Measurements from ENCODE around the gene SERPINI1.
"Not testable (repeated sequence)": the region's sequence is repeated elsewhere in the genome, so short reads cannot be mapped to it uniquely, and the experiment has no call there.

Gene SERPINI1

GRCh38 chr3:167810236-167810635, 74.7 kb downstream of the SERPINI1 start:
- DNase-seq: no peak

DNA sequence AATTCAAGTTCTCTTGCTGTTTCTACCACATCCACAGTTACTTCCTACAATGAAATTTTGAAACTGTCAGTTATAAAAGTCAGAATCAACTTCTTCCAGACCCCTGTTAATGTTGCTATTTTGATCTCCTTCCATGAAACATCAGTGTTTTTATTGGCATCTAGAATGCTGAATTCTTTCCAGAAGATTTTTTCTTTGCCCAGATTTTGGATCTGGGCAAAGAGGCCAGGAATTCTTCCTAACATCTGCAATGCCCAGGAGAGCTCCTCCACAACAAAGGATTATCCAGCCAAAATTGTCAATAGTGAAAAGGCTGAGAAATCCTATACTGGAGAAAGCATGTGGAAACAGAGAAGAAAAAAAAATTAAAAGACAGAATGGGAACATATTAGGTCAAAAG, 75.5 kb downstream of the SERPINI1 start:
- no peak for DNase-seq

GRCh38 chr3:167813169-167814123, 77.9 kb downstream of the SERPINI1 start:
- DNase-seq: no peak

GRCh38 chr3:167814441-167814951, 79.0 kb downstream of the SERPINI1 start:
- DNase-seq: no peak

- DNase-seq: no peak
These were observed 81.4 kb downstream of the SERPINI1 start for GRCh38 chr3:167816953-167817352.

- no peak for DNase-seq
These were observed 84.8 kb downstream of the SERPINI1 start for GRCh38 chr3:167820102-167820865.

DNA sequence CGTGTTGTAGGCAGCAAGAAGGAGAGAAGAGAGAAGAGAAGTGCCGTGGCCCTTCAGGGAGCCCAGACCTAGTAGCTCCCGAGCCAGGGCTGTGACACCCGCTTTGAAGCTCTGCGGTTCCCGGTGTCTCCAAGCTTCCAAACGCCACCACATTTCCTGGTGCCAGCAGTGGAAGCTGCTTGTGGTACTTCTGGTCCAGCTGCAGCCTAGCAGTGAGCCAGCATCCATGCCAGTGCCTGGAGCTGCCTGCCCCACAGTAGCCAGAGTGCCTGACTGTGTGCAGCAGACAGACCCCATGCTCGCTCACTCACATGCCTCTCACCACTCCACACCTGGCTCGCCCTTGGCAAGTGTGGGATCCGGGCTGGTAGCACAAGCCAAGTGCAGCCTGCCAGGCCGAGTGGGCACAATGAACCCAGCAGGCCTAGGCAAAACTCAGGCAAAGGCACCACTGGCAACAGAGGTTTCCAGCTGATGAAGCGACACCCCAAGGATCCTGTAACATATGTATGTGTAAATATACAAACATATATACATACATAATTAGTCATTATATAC, 85.8 kb downstream of the SERPINI1 start:
- no peak for DNase-seq

DNA sequence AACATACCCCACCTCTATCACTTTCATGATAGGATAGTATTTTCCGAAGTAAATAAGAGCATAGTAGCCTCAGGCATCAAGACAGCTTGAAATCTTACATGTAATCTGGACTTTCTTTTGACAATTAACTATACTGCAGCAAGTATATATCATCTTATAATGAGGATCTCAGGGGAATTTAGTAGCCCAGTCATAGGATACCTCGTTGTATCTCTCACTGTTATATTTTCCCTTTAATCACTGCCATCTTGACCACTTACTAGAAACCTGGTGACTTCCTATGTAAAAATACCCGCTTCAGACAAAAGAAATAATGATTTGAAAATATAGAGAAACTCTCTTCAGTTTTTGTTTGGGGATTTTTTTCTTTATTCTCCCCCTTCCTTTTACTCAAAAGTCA, 88.2 kb downstream of the SERPINI1 start:
- no peak for DNase-seq

- not testable (repeated sequence) for DNase-seq
These were observed 92.1 kb downstream of the SERPINI1 start for GRCh38 chr3:167827588-167827987.

DNA sequence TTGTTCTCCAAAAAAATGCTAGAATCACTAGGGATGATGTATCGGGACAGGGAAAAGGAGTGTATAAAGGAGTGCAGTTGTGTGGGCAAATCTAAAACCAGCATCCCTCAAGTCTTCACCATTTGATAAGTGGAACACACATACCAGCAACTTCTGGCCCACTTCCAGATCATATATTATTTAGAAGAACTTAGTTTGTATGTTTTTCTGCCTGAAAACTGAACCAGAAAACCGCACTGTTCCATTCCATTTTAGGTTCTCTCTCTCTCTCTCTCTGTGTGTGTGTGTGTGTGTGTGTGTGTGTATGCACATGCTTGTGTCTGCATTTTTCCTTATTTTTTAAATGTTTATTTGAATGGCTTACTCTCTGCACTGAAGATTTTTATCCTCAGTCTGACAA, 93.5 kb downstream of the SERPINI1 start:
- DNase-seq: no peak

GRCh38 chr3:167830007-167830406, 94.5 kb downstream of the SERPINI1 start:
- no peak for DNase-seq

DNA sequence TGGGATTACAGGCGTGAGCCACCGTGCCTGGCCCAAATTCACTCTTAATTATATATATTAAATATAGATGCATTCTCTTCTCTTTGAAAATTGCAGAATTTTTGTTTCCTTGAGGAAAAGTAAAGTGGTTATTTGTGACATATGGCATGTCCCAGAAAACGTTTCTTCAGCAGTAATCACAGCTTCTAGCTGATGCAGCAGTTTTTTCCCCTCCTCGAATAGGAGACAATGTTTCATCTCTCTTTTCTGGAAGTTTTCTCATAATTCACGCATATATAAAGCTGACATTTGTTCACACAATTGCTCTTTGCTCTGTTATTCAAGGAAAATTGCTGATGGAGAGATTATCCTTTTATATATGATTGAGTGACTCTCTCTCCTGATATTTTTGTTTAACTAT, 99.8 kb downstream of the SERPINI1 start:
- DNase-seq: no peak

DNA sequence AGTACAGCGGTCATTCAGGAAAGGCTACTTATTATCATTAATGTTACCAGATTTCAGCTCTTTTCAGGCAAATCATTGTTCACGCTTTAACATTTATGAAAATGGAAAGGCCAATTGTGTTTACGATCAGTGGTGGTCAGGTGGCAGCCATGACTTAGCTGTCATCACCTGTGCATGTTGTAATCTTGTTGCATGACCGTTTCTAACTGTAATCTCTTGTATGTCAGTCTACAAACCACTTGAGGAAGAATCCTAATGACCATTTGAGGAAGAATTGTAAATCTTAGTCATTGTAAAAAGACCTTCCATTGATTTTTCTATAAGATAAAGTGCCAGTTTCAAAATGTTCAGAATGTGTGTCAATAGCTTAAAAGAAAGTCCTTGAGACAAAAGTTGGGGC, 100.4 kb downstream of the SERPINI1 start:
- DNase-seq: no peak

GRCh38 chr3:167837466-167837865, 101.9 kb downstream of the SERPINI1 start:
- peak in 2 of 3 donors; percentile 57 to 71 for DNase-seq

GRCh38 chr3:167839460-167840134, 104.1 kb downstream of the SERPINI1 start:
- no peak for DNase-seq

DNA sequence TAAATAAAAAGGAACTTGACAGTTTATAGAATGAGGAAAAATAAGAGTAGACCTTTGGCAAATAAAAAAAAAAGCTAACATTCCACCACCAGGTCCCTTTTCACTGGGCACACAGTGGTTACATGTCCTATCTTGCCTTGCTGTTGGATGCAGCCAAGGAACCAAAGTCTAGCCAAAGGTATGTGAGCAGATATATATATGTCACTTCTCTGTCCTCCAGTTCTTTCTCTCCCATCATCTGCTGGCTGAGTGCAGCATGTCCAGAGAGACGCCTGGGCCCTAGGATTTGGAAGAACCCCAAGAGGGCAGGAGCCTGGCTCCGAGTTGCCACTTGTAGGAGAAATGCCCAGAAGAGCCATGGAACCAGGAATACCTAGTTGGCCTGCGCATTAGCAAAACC, 104.7 kb downstream of the SERPINI1 start:
- no peak for DNase-seq

DNA sequence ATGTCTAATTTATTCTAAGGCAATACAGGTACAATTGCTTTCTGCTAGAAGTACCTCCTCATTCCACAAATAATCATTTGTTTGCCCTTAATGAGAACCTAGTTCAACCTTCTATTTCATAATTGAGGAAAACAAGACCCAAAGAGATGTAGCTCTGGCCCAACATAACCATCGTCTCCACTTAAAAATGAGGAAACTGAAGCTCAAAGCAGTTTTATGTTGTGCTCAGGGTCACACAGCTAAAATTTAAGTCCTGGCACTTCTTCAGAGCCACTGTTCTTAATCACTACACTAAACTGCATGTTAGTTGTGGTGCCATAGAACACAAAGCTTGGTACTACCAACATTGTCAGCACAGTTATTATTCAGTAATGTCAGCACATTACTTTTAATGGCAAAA, 108.0 kb downstream of the SERPINI1 start:
- no peak for DNase-seq

DNA sequence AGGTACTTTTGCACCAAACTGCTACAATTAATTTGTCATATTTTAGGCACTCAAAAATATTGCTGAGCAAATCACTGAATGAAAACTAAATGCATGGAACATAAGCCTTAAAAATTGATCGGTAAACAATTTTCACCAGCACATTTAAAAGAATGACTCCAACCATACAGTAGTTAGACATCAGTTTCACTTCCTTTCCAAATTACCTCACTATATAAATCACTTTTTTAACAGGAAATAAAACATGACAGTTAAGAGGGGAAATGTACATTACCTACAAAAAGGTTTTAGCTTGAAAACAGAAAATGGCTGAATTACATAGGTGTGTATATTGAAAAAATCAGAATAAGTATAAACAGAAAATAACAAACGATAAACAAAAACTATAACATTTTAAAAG, 108.4 kb downstream of the SERPINI1 start:
- DNase-seq: peak in 2 of 3 donors; percentile 63 to 74

GRCh38 chr3:167844528-167844927, 109.0 kb downstream of the SERPINI1 start:
- no peak for DNase-seq

GRCh38 chr3:167851171-167851570, 115.7 kb downstream of the SERPINI1 start:
- no peak for DNase-seq

DNA sequence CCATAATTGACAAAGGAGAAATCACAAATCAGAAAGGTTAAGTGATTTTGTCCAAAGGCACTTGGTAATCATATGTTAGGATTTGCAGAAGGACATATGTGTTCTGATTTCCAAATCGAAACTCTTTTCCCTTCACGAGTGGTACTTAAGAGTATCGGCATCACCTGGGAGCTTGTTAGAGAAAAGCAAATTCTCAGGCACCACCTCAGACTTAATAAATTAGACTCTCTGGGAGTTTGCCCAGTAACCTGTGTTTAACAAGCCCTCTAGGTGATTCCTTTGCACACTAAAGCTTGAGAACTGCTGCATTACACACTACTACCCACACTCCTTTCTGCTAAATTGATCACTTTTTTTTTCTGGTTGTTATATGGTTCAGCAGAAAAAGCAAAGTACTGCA, 116.2 kb downstream of the SERPINI1 start:
- DNase-seq: no peak

- no peak for DNase-seq
These were observed 116.7 kb downstream of the SERPINI1 start for GRCh38 chr3:167852216-167852615.

GRCh38 chr3:167854063-167854462, 118.5 kb downstream of the SERPINI1 start:
- DNase-seq: no peak
